Subcutaneous adipose tissue (tissue), 4 donors: Measurements from ENCODE around the gene ENOX1. TPM values are rescaled to one million over a fixed set of nuclear protein-coding genes. Genes with fewer than 3 reads are reported as not detected.

Source experiments
- total RNA-seq, 4 donors: library from RNA; depleted of rRNA; stranded (reverse); fragments of >200 nt; gene quantifications; one replicate each; pipeline ENCODE4 v1.1.0, GENCODE V29; 2016
- TF ChIP-seq, protein P1 (sequence below): fragments of 450-650 bp; IDR thresholded peaks from one replicate; pipeline ENCODE4 v1.5.1; 2016; ENCODE audit warnings: low read depth, mild to moderate bottlenecking, control low read depth, antibody characterized with exemption, moderate library complexity

ENOX1 gene
- total RNA-seq, 4 donors from 2014 or later: 0.66 to 4.7 (median 2.1) TPM

- TF ChIP-seq, protein P1, sequence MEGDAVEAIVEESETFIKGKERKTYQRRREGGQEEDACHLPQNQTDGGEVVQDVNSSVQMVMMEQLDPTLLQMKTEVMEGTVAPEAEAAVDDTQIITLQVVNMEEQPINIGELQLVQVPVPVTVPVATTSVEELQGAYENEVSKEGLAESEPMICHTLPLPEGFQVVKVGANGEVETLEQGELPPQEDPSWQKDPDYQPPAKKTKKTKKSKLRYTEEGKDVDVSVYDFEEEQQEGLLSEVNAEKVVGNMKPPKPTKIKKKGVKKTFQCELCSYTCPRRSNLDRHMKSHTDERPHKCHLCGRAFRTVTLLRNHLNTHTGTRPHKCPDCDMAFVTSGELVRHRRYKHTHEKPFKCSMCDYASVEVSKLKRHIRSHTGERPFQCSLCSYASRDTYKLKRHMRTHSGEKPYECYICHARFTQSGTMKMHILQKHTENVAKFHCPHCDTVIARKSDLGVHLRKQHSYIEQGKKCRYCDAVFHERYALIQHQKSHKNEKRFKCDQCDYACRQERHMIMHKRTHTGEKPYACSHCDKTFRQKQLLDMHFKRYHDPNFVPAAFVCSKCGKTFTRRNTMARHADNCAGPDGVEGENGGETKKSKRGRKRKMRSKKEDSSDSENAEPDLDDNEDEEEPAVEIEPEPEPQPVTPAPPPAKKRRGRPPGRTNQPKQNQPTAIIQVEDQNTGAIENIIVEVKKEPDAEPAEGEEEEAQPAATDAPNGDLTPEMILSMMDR: no peak
These were observed 314.4 kb downstream of the ENOX1 start for GRCh38 chr13:43472339-43472738.

- TF ChIP-seq, protein P1: no peak
These were observed 316.2 kb downstream of the ENOX1 start for GRCh38 chr13:43470610-43471009.

GRCh38 chr13:43469791-43470190 is 317.0 kb downstream of the ENOX1 start:
- TF ChIP-seq, protein P1: no peak

GRCh38 chr13:43464578-43465264 is 322.1 kb downstream of the ENOX1 start:
- TF ChIP-seq, protein P1: no peak

DNA sequence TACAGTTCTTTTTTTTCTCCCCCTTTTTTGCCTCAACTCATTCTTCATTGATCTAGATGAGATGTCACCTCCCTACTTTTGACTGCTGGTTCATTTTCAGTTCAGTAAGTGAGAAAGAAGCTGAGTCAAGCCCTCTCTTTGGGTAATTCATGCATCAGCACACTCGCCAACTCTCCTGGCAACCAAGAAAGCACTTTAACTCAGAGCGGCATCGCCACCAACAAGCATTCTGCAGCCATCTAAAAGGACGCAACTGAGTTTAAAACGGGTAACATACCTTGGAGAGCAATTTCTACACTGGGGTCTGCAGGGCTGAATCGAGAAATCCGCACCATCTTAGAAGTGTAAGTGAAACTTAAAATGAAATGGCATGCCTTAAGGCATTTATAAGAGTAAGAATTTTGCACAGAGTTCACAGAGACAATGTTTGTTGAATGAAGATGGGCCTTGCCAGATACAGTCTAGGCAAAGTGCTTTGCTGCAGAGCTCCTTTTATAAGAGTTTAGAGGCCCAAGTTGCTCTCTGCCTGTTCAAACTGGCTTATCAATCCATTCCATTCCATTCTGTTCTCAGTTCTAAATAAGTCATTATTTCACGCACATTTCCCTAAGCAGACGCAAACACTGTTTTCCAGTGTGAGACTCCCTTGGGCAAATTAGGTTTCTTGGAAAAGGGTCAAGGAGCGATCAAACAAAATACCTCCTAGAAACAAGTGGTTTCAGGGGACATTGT is 338.0 kb downstream of the ENOX1 start:
- TF ChIP-seq, protein P1: no peak

GRCh38 chr13:43446126-43446525 is 340.6 kb downstream of the ENOX1 start:
- TF ChIP-seq, protein P1: no peak

GRCh38 chr13:43445668-43446067 is 341.1 kb downstream of the ENOX1 start:
- TF ChIP-seq, protein P1: no peak
